ENCODE data around the gene ZBTB40.

The ZBTB40 gene

GRCh38 chr1:22536506-22536905 lies 84.9 kb downstream of the ZBTB40 start:
- Histone ChIP-seq H3K9me3 (ENCODE audit: control insufficient read depth, low read length) (no peaks in the 10 kb centered on the region), H3K4me3 (ENCODE audit: low read depth, low read length) (no peak overlapping the region), H3K4me2 (ENCODE audit: low read length) (no peak overlapping the region), H2AFZ (no peak overlapping the region), H3K36me3 (ENCODE audit: control insufficient read depth, insufficient read depth, low read length) (no peaks in the 10 kb centered on the region), H3K9ac (no peak overlapping the region), H3K27ac (no peak overlapping the region), H3K4me1 (no peaks in the 10 kb centered on the region), H3K79me2 (no peaks in the 10 kb centered on the region), H3K27me3 (ENCODE audit: control insufficient read depth, insufficient read depth, low read length) (no peaks in the 10 kb centered on the region)
- no peak for TF ChIP-seq CTCF (IDR thresholded peaks at IDR 0.05)

- no peaks in the 10 kb centered on the region for H3K27me3 ChIP-seq (ENCODE audit: control insufficient read depth, insufficient read depth, low read length)
- H3K4me1 ChIP-seq: no peaks in the 10 kb centered on the region
- no peaks in the 10 kb centered on the region for H3K79me2 ChIP-seq
- no peaks in the 10 kb centered on the region for H3K9me3 ChIP-seq (ENCODE audit: control insufficient read depth, low read length)
- no peaks in the 10 kb centered on the region for H3K36me3 ChIP-seq (ENCODE audit: control insufficient read depth, insufficient read depth, low read length)
- H3K27ac ChIP-seq: no peak overlapping the region
- H3K4me3 ChIP-seq (ENCODE audit: low read depth, low read length): no peak overlapping the region
- no peak overlapping the region for H3K4me2 ChIP-seq (ENCODE audit: low read length)
- H2AFZ ChIP-seq: no peak overlapping the region
- no peak for TF ChIP-seq CTCF (IDR thresholded peaks at IDR 0.05)
- H3K9ac ChIP-seq: no peak overlapping the region
Observed at GRCh38 chr1:22537441-22538139, 85.9 kb downstream of the ZBTB40 start.

GRCh38 chr1:22539510-22540118 lies 88.0 kb downstream of the ZBTB40 start:
- H3K27me3 ChIP-seq (ENCODE audit: control insufficient read depth, insufficient read depth, low read length): no peaks in the 10 kb centered on the region
- no peak for TF ChIP-seq CTCF (IDR thresholded peaks at IDR 0.05)
- no peak overlapping the region for H3K4me3 ChIP-seq (ENCODE audit: low read depth, low read length)
- no peaks in the 10 kb centered on the region for H3K36me3 ChIP-seq (ENCODE audit: control insufficient read depth, insufficient read depth, low read length)
- no peak overlapping the region for H3K9ac ChIP-seq
- no peaks in the 10 kb centered on the region for H3K4me1 ChIP-seq
- H2AFZ ChIP-seq: no peak overlapping the region
- no peaks in the 10 kb centered on the region for H3K9me3 ChIP-seq (ENCODE audit: control insufficient read depth, low read length)
- no peaks in the 10 kb centered on the region for H3K79me2 ChIP-seq
- no peak overlapping the region for H3K4me2 ChIP-seq (ENCODE audit: low read length)
- no peak overlapping the region for H3K27ac ChIP-seq

GRCh38 chr1:22540337-22540736 lies 88.7 kb downstream of the ZBTB40 start:
- no peak overlapping the region for H3K27ac ChIP-seq

More at GRCh38 chr1:22540337-22540736, 88.7 kb downstream of the ZBTB40 start:
- no peaks in the 10 kb centered on the region for H3K9me3 ChIP-seq (ENCODE audit: control insufficient read depth, low read length)
- no peaks in the 10 kb centered on the region for H3K36me3 ChIP-seq (ENCODE audit: control insufficient read depth, insufficient read depth, low read length)
- H3K79me2 ChIP-seq: no peaks in the 10 kb centered on the region
- no peaks in the 10 kb centered on the region for H3K27me3 ChIP-seq (ENCODE audit: control insufficient read depth, insufficient read depth, low read length)
- no peak overlapping the region for H3K4me2 ChIP-seq (ENCODE audit: low read length)
- H2AFZ ChIP-seq: no peak overlapping the region
- H3K4me3 ChIP-seq (ENCODE audit: low read depth, low read length): no peak overlapping the region
- H3K4me1 ChIP-seq: no peaks in the 10 kb centered on the region
- TF ChIP-seq CTCF (IDR thresholded peaks at IDR 0.05): no peak
- H3K9ac ChIP-seq: no peak overlapping the region

Measured in parathyroid adenoma (tissue), 2 donors.